ENCODE data around the gene SELENOF.
"Not testable (repeated sequence)": the region's sequence is repeated elsewhere in the genome, so short reads cannot be mapped to it uniquely, and the experiment has no call there.

SELENOF gene

DNA sequence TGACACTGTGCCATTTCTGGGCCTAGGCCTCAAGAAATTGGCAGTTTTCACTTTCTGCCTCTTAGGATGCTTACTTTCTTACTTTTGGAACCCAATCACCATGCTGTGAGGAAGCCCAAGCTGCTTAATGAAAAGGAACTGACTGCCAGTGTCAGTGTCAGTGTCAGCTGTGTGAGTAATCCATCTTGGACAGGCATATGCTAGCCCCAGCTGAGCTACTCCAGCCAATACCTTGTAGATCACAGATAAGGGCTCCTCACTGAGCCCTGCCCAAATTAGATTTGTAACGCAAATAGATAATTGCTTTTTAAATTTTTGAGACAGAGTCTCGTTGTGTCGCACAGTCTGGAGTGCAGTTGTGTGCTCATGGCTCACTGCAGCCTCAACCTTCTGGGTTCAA lies 59.6 kb downstream of the SELENOF start:
- DNase-seq: no peak

GRCh38 chr1:86852782-86853408 lies 61.0 kb downstream of the SELENOF start:
- no peak for DNase-seq

DNA sequence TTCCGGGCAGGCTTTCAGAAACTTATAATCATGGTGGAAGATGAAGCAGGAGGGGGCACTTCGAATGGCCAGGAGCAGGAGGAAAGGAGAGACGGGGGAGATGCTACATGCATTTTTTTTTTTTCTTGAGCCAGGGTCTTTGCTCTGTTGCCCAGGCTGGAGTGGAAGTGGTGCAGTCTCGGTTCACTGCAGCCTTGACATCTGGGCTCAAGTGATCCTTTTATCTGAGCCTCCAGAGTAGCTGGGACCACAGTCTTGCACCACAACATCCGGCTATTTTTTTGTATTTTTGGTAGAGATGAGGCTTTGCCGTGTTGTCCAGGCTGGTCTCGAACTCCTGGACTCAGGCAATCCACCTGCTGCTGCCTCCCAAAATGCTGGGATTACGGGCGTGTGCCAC lies 61.6 kb downstream of the SELENOF start:
- no peak for DNase-seq

GRCh38 chr1:86849756-86850155 lies 64.2 kb downstream of the SELENOF start:
- no peak for DNase-seq

DNA sequence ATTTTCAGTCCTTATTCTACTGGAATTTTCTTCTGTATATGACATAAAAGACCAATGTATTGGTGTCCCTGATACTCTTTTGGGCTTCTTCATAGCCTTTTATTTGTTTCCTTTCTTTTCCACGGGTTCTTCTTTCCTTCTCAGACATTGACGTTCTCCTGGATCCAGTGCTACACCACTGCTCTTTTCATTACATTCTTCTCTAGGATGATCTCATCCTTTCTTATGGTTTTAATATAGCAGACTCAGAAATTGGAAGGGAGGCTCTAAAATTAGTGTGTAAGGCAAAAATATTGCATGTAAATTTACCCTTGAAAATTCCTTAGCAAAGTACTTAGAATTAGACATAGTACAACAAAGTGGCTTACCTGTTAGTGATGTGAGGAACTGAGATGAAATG lies 65.3 kb downstream of the SELENOF start:
- DNase-seq: no peak

DNA sequence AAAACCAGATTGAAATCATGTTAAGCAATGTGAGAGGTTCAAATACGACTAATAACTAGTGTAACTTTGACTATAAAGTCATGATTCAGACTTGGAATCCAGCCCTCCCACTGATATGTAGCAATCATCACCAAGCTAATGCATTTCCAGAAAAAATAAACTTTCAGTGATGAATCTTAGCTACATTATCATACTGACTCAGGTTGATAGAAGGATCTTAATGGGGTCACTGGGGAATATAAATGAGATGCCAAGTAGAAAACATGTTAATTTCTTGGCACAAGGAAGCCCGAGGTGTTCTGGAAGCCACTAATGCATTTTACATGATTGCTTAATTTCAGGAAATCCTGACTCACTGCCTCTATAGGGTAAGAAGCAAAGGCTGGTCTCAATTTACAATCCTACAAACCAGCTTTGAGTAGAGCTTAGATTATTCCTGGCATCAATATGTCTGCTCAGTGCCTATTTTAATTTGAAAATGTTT lies 67.7 kb downstream of the SELENOF start:
- DNase-seq: no peak

DNA sequence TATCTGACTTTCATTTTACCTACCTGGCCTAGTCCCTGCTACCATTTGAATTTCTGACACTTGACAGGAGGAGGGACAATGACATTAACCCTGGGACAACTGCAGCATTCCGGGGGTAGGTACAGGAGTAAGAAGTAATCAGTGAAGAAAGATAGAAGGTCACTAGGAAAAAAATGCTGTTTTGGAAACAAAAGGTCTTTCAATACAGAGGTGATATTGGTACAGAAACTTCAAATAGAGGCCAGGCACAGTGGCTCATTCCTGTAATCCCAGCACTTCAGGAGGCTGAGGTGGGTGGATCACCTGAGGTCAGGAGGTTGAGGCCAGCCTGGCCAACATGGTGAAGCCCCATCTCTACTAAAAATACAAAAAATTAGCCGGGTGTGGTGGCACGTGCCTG lies 68.4 kb downstream of the SELENOF start:
- no peak for DNase-seq

DNA sequence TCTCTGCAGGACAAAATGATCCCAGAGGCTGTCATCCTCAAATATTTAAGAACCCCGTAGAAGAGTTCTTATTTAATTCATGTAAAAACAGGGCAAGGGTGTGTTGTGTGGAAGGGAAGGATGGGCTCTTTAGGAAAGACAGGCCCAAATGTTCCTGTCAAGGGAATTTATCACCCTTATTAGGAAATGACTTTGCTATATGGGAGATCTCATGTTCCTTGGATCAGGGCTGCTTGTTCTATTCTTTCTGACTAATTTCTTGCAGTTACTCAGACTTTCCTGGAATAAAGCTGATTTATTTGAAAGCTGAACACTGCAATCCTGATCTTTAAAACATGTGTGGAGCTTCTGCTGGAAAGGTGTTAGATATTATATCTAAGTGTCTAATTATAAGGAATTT lies 72.8 kb downstream of the SELENOF start:
- no peak for DNase-seq

DNA sequence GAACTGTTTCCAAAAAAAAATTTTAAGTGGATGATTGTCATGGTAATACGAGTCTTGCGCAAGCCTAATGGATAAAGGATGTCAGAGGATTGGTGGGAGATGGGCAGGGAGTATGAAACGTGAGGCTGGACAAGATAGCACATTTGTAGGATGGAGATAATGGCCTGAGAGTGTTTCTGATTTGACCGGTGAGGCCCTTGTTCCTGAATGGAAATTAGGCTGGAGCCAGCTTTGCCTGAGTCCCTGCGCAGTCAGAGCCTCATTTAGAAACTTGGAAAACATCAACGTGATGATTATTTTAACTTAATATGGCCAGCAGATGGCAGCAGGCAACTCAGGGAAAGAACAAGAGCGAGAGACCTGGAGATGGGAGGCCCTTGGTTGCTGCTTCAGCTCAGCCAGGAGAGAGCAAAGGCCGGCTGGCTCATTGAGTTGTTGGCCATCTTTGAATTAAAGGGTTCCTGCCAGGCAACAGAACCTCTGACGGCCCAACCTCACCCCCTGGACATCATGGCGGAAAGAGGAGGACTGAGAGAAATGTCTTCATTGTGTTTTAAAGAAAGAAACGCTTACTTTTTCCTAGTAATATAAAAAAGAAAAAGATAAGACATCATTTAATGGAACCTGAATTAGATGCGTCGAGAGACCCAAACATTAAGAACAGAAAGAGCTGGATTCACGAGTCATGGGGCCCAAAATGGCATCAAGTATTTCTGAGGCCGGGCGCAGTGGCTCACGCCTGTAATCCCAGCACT lies 80.3 kb downstream of the SELENOF start:
- DNase-seq: peak; percentile 52

DNA sequence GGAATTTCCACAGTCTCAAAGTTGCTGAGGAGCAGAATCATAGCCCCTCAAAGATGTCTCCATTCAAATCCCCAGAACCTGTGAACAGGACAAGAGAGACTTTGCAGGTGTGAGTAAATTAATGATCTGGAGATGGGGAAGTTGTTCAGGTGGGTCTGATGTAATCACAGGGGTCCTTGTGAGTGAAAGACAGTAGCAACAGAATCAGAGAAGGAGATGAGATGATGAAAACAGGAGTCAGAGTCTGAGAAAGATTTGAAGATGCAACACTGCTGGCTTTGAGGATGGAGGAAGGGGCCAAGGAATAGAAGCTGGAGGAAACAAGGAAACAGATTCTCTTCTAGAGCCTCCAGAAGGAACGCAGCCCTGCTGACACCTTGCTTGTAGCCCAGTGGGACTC lies 81.5 kb downstream of the SELENOF start:
- no peak for DNase-seq

GRCh38 chr1:86829321-86829720 lies 84.6 kb downstream of the SELENOF start:
- no peak for DNase-seq

DNA sequence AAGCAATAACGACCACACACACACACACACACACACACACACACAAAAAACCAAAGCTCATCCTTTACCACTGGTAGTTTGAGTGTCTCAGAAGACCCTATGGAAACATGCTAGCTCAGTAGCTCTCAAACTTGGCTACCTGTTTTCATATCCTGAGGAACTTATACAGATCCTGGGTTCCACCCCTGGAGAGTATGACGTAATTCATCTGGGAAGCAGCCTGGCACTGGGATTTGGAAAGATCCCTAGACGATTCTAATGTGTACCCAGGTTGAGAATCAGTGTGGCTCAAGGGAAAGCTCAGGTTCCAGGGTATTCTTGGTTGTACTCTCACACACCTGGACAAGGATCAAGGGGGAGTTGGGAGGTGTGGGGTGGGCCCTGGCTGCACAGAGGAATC lies 85.9 kb downstream of the SELENOF start:
- no peak for DNase-seq

DNA sequence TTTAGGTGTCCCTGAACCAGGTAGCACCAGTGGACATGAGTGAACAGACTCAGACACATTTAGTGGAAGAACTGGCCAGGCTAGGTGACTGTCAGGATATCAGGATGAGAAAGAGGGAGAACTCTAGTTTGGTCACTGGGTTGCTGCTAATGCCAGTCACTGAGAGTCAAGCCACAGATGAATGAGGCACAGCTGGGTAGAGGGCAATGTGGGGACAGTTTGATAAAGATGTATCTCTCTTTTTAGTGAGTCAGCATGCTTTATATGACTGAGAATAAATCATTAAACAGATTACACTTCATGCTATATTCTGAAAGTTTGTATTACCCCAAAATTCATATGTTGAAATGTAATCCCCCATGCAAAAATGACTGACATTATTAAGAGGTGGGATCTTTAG lies 87.1 kb downstream of the SELENOF start:
- DNase-seq: no peak

GRCh38 chr1:86825319-86825718 lies 88.6 kb downstream of the SELENOF start:
- DNase-seq: no peak

DNA sequence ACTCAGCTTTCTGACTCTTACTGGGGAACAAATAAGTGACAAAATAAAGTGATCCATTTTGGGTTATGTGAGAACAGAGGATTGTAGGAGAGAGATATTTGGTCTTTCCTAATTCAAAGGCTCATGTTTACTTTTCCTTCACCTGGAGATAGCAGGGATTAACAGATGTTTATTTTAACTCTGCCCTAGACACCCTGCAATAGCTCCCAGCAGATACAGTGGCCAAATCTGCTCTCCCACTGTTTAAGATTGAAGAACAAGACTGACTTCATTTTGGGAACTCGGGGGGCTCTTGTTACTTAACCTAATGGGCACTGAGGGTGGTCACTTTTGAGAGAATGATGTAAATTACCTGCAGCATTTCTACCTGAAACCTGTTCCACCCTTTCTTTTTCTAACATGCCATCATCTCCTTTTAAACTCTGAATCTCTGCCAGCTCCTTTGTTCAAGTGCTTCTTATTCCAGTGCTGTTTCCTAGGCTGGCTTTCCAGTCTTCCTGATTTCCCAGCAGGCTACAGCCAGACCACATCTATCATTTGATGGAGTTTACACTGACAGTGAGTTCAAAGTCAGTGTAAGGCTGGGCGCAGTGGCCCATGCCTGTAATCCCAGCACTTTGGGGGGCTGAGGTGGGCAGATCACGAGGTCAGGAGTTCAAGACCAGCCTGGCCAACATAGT lies 90.0 kb downstream of the SELENOF start:
- no peak for DNase-seq

DNA sequence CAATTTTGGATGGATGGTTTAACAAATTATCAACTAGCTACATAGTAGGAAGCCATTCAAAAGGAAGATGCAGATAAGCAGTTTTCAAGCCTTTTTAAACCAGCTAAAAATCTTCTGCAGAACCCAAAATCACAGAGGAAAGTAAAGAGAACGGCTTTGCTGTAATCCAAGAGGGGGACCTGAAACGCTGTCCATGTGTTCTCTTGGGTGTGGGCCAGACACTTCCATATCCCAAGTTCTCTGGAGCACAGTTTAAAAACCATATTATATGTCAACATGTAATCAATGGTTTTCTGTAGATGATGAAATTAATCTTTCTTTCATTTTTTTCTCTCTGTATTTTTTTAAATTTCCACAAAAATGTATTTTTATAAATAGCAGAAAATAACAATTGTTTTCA lies 90.5 kb downstream of the SELENOF start:
- no peak for DNase-seq

DNA sequence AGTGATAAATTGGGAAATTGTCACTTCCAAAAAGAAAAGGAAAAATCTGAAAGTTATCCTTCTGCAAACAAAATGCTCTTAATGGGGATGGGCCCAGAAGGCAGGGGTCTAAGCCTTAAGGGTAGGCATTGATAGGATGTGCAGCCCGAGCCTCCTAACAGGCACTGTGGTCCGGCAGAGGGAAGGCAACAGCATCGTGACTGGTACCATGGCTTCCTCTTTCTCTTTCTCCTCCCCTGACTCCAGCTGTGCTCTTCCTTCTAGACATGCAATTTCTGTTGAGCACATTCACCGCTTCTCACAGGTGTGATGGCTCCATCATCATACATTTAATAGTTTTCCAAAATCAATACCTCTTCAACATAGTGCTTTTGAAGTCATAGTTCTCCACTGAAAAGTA lies 91.5 kb downstream of the SELENOF start:
- DNase-seq: no peak

DNA sequence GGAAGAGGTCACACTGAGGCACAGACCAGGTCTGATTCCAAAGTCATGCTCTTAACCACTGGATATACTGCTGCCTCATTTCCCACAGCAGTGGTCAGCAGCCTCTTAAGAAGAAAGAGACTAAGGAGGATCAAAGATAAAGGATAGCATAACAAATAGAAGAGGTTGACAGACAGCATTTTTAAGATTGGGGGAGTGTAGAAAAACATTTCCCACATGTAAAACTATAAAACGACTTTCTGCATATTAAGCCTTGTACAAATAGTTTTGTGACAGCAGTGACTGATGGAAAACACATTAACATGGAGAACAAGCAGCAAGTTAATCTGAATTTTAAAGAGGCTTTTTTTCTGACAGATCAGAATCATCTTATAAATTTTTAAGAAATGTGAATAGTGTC lies 92.0 kb downstream of the SELENOF start:
- DNase-seq: no peak

DNA sequence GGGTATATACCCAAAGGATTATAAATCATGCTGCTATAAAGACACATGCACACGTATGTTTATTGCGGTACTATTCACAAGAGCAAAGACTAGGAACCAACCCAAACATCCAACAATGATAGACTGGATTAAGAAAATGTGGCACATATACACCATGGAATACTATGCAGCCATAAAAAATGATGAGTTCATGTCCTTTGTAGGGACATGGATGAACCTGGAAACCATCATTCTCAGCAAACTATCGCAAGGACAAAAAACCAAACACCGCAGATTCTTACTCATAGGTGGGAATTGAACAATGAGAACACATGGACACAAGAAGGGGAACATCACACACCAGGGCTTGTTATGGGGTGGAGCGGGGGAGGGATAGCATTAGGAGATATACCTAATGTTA lies 94.0 kb downstream of the SELENOF start:
- not testable (repeated sequence) for DNase-seq

GRCh38 chr1:86817246-86817826 lies 96.6 kb downstream of the SELENOF start:
- DNase-seq: not testable (repeated sequence)

GRCh38 chr1:86814118-86814517 lies 99.8 kb downstream of the SELENOF start:
- DNase-seq: not testable (repeated sequence)
